GM21528 (cell line): ENCODE results near the gene OR2K2.
"Not testable (repeated sequence)": the region's sequence is repeated elsewhere in the genome, so short reads cannot be mapped to it uniquely, and the experiment has no call there.

ENCODE experiments used
- ATAC-seq: cut with Tn5 transposase; IDR thresholded peaks from one replicate; pipeline ENCODE4 v1.9.1; 2021; ENCODE audit warnings: mild to moderate bottlenecking, moderate library complexity; ENCODE audit not compliant: unreplicated experiment, low FRiP score

The OR2K2 gene

DNA sequence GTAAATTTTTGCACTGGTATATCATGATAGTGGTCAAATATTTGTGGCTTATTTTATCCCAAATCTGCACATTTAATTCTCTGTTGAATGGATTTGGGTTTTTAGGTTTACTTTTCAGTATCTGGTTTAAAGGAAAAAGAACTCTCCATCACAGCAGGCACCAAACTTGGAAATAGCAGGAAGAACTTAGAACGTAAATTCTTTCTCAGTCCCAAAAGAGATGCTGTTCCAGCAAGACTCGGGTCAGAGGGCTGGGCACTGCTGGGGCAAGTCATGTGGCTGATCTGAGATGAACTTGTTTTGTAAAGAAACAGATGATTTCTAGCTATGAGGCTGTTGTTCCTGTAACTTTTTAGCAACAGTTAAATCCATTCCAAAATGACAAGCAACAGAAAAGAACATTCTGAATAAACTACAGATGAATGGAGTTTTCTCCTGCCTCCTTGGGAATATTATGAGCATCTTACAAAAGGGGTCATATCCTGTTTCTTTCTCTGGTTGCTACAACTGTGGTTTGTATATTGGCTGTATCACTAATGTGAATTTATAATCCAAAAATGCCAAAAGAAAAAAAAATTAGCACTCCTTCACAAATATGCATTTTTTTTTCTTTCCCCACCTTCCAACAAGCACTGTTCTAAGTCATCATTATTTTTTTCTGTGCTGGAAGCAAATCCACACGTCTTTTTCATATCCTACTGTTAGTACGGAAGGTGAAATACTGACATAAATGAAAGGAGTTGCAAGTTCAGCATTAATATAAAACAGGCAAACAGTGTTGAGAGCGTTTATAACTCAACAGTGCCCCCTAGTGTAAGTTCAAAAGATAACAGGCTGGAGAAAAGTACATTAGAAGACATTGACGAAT is 31.1 kb downstream of the OR2K2 start:
- no peak for ATAC-seq

DNA sequence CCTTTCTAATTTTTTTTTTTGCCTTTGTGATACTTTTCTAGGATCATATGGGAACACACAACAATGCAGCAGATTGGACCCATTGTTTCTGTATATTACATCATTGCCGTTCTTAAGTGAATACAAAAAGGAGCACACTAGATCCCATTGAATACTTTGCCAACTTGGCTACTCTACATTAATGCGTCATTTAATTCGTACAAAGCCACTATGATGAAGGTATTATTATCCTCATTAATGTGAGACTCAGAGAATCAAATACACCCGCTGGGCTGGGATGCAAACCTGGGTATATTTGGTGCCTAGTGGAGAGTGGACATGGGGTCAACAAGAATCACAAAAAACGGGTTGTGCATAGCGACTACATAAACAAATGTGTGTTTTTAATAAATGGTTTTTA is 31.9 kb downstream of the OR2K2 start:
- no peak for ATAC-seq

DNA sequence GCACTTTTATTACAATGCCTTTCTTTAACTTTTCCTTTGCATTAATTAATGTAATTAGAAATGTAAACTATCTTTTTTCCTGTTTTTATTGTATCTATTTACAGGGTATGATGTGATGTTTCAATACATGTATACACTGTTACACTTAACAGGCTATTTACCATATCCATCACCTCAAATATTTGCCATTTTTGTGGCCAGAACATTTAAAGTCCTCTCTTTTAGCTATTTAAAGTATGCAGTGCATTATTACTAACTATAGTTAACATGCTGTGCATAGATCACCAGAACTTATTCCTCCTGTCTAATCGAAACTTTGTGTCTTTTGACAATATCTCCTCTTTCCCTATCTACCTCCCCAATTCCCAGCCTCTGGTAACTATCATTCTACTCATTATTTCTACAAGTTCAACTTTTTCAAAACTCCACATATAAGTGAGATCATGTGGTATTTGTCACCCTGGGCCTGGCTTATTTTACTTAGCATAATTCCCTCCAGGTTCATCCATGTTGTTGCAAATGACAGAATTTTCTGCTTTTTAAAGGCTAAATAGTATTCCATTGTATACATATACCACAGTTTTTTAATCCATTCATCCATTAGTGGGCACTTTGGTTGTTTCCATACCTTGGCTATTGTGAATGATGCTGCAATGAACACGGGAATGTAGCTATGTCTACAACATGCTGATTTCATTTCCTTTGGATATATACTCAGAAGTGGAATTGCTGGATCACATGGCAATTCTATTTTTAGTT is 32.8 kb downstream of the OR2K2 start:
- ATAC-seq = no peak

DNA sequence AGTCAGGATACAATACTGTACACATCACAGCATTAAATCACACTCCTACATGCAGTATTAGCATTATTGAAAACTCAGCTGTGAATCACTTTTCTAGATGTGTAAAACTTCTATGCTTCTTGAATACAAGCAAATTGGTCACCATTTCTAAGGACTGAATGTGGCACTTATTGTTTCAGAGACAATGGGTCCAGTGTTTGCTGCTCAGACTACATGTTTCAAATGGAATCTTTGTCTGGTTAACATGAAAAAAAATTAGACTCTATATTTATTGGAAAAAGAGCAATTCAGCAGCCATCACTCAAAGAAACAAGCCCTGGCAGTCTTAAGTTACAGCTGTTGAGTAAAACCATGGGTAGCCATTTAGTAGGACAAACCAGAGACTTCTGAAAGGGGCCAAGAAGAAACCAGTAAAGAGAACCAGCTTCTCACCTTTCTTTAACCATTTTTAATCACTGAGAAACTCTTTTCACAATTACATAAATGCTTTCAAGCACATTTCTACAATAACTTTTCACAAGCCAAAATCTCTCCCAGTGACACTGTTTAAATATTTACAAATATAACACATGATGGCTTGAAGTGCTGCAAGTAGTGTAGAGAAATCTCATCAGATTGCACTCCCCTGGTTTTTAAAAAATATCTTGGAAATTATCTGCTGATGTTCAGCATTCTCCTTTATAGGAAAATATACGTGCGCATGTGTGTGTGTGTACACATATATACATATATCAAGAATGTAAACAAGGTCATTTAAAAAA is 35.2 kb downstream of the OR2K2 start:
- no peak for ATAC-seq

DNA sequence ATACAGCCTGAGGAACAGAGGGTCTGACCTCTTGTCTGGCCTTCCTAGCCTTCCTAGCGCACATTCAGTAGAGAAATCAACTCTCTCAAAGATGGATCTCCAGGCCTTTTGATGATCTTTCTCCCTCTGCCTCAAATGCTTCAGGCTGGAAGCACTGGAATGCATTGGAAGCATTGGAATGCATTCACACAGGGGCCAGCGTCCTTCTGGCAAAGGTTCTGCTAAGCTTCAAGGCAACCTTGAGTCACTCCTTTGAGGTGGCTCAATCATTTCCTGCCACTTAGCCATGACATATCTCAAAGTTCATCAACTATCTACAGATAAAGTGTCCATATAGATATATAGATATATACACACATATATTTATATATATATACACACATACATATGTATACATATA is 42.9 kb downstream of the OR2K2 start:
- no peak for ATAC-seq

DNA sequence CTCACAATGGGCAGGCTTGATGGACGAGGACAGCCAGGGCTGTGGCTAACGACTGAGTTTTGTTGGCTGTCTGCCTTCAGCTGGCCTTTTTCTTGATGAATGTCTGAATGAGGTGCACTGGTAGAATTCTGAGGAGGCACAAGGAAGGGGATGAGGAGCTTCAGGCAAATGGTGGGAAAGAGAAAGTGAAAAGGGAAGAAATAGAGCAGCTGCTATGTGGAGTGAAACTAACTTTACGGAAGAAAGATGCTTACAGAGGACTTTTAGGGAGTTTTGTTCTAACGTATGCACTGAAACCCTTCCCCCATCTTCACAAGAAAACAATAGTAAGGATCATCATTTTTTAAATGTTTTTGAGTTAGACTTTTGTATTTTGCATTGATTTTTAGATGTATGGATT is 45.3 kb downstream of the OR2K2 start:
- no peak for ATAC-seq

DNA sequence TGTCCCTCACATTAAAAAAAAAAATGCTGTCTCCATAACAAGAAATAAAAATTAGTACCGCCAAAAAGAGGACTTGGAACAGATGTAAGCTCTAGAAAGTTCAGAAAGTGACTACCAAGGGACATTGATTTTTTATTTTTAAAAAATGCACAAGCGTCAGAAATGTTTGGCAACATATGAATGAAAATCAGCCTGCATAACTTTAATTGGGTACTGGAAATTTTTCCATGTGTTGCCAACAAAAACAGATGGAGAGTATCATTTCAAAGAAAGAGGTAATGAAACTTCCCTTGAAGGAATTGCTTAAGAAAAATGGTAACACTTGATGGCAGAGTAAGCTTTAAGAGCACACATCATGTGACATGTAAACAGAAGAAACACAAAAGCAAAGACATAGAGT is 47.2 kb downstream of the OR2K2 start:
- no peak for ATAC-seq

DNA sequence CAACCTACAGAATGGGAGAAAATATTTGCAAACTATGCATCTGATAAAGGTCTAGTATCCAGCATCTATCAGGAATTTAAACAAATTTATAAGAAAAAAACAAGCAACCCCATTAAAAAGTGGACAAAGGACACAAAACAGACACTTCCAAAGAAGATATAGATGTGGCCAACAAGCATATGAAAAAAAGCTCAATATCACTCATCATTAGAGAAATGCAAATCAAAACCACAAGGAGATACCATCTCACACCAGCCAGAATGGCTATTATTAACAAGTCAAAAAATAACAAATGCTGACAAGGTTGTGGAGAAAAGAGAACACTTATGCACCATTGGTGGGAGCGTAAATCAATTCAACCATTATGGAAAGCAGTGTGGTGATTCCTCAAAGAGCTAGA is 49.2 kb downstream of the OR2K2 start:
- not testable (repeated sequence) for ATAC-seq
